ENCODE measurements around the gene MYO5C.

MYO5C gene

GRCh38 chr15:52217186-52217585 lies 78.4 kb downstream of the MYO5C start:
- no peak for DNase-seq (ENCODE audit: low read depth in 2 of 2)

DNA sequence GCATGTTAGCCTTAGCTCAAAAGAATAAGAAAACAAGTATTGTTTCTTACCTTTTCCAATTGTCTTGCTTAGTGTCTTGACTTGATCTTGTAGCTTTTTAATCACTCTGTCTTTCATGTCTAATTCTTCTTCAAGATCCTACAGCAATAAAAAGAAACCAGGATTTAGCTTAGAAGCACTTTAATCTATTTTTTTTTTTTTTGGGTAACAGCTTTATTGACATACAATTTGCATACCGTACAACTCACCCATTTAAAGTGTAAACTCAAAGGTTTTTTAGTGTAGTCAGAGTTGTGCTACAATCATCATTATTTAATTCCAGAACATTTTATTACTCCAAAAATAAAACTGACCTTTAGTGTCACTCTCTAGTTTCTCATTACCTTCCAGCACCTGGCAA lies 81.1 kb downstream of the MYO5C start:
- no peak for DNase-seq (ENCODE audit: low read depth in 2 of 2)

DNA sequence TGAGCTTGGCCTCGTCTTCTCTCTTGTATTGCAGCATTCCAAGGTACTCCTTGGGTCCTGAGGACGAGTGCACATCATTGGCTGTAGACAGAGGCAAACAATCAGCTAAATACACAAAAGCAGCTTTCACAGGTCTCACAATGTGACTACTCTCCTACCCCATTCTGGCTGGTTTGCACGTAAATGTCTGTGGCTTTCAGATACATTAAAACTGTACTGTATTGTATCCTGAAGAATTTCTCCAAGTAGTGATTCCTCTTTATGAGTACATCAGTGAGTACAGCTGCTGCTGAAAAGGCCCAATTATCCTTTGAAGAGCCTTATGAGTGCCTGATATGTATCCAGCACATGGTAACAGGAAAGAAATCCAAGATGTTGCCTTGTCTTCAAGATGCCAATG lies 82.4 kb downstream of the MYO5C start:
- no peak for DNase-seq (ENCODE audit: low read depth in 2 of 2)

DNA sequence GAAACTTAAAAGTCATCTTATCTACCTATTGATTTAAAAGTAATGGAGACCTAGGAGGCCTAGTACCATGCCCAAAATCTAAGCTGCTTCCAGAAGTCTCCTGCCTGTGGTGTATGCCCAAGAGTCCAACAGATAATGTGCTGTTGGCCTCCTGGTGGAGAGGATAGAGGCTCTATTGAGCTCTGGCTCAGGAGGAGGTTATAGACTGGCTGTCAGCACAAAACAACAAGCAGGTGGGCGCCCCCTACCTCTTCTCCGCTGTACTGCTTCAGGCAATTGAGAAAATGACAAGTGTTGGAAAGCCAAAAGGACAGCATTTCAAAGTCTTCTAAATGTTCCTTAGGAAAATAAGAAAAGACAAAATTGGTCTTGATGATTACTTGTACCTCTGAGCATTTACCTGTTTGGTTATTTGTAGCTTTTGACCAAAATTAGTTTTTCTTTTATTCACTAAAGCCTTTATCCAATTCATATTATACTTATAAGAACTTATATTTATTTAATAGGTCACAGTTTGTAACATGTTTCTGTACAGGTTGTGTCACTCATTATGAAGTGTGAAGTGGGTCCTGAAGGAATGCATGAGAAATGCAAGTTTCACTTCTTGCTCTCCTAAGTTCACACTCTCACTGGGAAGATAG lies 87.2 kb downstream of the MYO5C start:
- DNase-seq (ENCODE audit: low read depth in 2 of 2) = peak; percentile 37 to 57

DNA sequence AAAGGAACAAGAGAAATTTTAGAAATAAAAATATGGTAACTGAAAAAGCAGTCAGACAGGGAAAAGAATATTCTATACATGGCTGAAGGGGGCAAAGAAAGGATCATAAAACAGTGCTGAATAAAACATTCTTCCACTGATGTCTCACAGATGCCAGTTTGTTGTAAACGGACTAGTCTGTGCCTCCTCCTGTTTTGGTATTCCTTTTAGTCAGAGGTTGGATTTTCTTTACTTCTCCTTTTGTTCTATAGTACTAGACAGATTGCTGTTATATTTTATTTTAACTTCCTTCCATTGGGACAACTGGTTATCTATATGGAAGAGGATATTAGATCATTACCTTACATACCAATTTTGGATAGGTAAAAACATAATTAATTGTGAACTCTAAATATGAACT lies 88.4 kb downstream of the MYO5C start:
- DNase-seq (ENCODE audit: low read depth in 2 of 2) = no peak

DNA sequence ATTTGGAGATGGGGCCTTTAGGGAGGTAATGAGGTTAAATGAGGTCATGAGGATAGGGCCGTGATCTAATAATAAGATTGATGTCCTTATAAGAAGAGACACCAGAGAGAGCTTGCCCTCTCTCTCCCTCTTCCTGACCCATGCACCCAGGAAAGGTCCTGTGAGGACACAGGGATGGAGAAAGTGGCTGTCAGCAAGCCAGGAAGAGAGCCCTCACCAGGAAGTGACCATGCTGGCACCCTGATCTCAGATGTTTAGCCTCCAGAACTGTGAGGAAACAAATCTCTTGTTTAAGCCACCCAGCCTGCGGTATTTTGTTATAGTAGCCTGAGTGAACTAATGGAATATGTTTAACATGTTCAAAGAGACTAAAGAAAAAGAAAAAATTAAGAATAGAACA lies 89.2 kb downstream of the MYO5C start:
- no peak for DNase-seq (ENCODE audit: low read depth in 2 of 2)

- no peak for DNase-seq (ENCODE audit: low read depth in 2 of 2)
Measured at GRCh38 chr15:52204657-52205056, 90.9 kb downstream of the MYO5C start.

DNA sequence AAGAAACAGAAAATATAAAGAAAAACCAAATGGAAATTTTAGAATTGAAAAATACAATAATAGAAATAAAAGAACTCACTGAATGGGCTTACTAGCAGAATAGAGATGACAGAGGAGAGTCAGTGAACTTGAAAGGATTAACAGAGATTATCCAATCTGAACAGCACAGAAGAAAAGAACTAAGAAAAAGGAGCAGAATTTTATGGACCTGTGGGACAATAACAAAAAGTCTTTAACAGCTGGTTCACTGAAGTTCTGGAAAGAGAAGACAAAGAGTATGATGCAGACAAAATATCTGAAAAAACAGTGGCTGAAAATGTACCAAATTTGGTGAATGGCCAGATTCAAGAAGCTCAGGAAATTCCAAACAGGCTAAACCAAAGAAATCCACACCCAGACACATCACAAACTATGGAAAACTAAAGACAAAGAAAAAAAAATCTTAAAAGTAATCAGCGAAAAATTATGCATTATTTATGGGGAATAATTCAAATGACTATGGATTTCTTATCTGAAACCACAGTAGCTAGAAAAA lies 94.7 kb downstream of the MYO5C start:
- DNase-seq (ENCODE audit: low read depth in 2 of 2) = no peak

GRCh38 chr15:52199271-52199670 lies 96.3 kb downstream of the MYO5C start:
- no peak for DNase-seq (ENCODE audit: low read depth in 2 of 2)

DNA sequence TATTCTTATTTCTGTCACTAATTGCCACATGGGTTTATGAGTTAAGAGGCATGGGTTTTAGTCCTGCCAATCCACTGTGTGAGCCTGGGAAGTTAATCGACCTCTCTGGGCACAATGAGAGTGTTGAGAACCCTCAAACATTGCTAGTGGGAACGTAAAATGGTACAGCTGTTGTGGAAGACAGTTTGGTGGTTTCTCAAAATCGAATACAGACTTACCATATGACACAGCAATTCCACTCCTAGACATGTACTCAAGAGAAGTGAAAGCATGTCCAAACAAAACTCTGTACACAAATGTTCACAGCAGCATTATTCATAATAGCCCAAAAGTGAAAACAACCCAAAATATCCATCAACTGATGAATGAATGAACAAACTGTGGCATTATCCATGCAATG lies 98.7 kb downstream of the MYO5C start:
- no peak for DNase-seq (ENCODE audit: low read depth in 2 of 2)

- no peak for DNase-seq (ENCODE audit: low read depth in 2 of 2)
Measured at GRCh38 chr15:52193791-52194190, 101.8 kb downstream of the MYO5C start.

DNA sequence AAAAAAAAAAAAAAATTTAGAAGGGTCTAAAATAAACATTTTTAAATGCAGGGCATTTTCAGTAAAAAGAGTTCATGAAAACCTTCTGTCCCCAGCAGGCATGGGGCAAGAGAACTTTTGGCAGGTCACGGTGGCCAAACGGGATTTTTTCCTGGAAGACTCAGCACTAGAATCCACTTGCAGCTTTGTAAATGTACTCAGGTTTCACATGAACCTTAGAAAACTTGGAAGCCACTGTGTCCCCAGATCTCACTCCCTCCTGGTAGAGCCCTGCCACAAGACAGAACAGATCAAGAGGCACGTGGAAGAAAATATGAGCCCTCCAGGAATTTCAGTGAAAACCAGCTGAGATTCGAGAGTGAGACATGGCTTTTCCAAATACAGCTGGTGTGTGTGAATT lies 102.3 kb downstream of the MYO5C start:
- DNase-seq (ENCODE audit: low read depth in 2 of 2) = no peak

DNA sequence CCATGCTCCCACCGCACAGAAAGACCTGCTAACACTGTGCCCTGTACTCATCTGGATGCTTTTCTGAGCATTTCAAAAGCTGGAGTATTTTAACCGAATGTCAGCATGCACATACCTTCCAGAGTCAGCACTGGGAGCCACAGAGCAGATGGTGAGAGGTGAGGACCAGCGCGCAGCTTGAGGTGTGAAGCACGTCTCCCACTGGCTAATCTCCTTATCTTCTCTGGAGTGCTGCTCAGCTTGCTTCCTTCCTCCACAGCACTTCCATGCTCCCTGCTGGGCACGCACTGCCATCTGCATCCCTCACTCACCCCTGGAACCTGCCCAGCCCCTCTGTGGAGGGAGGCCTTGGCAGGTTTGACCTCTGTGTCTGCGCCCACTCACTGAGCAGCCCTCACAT lies 104.4 kb downstream of the MYO5C start, which contains the start of gene GNB5:
Gene GNB5 (minus strand): TSS at position 186 of the 400 bp plus-strand sequence. CDS start 6,716 bp downstream, outside the sequence.
- no peak for DNase-seq (ENCODE audit: low read depth in 2 of 2)

- no peak for DNase-seq (ENCODE audit: low read depth in 2 of 2)
Measured at GRCh38 chr15:52186651-52187486, 108.7 kb downstream of the MYO5C start.

DNA sequence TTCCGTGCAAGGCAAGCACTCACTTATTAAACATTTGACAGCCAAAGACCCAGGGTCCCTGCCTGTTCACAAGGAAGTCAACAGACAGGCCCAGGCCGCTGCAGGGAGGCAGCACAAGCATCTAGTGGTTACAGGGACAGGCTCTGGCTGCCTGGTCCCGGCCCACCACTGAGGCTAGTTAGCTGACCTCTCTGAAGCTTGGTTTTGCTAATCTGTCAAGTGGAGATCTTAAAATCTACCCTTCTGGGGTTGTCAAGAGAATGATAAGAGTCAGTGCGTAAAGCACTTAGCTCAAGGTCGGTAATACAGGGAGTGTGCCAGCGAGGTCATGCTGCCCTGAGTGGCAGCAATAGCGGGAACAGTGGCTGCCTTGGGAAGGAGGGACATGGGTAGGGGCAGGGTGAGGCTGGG lies 110.4 kb downstream of the MYO5C start:
- DNase-seq (ENCODE audit: low read depth in 2 of 2) = no peak

DNA sequence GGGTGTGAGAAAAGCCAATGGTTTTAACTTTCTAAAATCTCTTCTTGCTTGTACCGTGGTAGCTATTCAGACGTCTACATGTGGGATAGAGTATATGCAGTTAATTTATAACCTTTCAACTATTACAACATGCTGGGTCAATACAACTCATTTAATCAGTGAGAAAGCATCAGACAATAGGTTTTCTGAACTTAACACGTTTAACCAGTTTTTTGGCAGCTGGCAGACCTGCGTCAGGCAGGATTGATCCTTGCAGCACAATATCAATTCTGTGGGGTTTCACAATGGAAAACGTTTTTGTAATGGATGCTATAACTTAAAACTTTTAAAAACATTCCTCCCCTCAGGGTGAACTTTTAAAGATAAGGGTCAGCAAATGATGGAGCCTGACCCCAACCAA lies 110.9 kb downstream of the MYO5C start:
- DNase-seq (ENCODE audit: low read depth in 2 of 2) = no peak

GRCh38 chr15:52183562-52184173 lies 111.9 kb downstream of the MYO5C start:
- DNase-seq (ENCODE audit: low read depth in 2 of 2) = no peak

DNA sequence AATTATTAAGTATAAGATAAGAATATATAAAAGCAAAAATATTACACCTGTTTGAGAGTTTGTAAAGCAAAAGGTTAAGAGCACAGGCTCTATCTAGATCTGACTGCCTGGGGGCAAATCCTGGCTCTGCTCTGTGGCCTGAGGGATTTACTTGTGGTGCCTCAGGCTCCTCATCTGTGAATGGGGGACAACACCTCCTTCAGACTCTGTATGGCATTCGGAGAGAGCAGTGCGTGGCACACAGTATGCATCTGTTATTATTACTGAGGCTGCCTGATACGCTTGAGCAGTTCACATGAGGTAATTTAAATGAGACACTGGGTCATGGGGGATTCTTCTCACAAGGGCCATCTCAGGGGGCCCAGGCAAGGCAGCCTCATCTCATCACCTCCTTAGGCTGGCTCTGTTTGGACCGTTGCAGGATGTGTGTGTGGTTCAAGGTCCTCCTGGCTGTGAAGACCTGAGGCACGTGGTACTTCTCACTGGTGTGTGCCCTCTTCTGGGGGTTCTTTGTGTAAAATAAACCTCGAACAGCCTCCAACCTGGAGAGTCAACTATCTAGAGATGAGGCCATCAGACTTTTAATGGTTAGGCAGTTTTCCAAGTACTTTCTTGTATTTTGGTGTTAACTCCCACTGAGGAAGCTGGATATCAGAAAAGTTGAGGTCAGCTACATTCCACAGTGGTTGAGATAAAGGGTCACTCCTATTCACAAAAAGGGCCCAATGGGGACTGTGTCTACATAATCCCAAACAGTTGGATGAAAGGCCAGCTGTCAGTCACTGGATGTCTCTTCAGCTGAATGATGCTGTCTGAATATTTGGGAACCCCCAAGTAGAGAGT lies 113.4 kb downstream of the MYO5C start:
- no peak for DNase-seq (ENCODE audit: low read depth in 2 of 2)

GRCh38 chr15:52180851-52181450 lies 114.7 kb downstream of the MYO5C start:
- no peak for DNase-seq (ENCODE audit: low read depth in 2 of 2)

- DNase-seq (ENCODE audit: low read depth in 2 of 2) = no peak
Measured at GRCh38 chr15:52180196-52180835, 115.3 kb downstream of the MYO5C start.
